NCI-H1048 (cell line): ENCODE results near the gene PRAC2.

Source experiments
- DNase-seq: peaks from one replicate; lab custom pipeline; 2025; lab: John Stamatoyannopoulos, UW

PRAC2 gene

GRCh38 chr17:48734333-48735061 is 11.5 kb downstream of the PRAC2 start:
- no peak for DNase-seq

- no peak for DNase-seq
Observed at GRCh38 chr17:48735062-48735351, 12.0 kb downstream of the PRAC2 start.

GRCh38 chr17:48737330-48738043 is 14.5 kb downstream of the PRAC2 start:
- no peak for DNase-seq

- DNase-seq, result no peak
Observed at GRCh38 chr17:48738424-48738802, 15.4 kb downstream of the PRAC2 start.

- no peak for DNase-seq
Observed at GRCh38 chr17:48738803-48739526, 16.0 kb downstream of the PRAC2 start.

GRCh38 chr17:48740537-48740936 is 17.6 kb downstream of the PRAC2 start:
- DNase-seq, result no peak

- no peak for DNase-seq
Observed at GRCh38 chr17:48745381-48746275, 22.6 kb downstream of the PRAC2 start.

GRCh38 chr17:48746916-48747444 is 24.0 kb downstream of the PRAC2 start:
- no peak for DNase-seq

- DNase-seq, result no peak
Observed at GRCh38 chr17:48747445-48748363, 24.7 kb downstream of the PRAC2 start.

GRCh38 chr17:48748718-48749566 is 26.0 kb downstream of the PRAC2 start:
- no peak for DNase-seq

- no peak for DNase-seq
Observed at GRCh38 chr17:48749621-48750553, 26.9 kb downstream of the PRAC2 start.

GRCh38 chr17:48751172-48751571 is 28.2 kb downstream of the PRAC2 start:
- no peak for DNase-seq

- no peak for DNase-seq
Observed at GRCh38 chr17:48751733-48752398, 28.9 kb downstream of the PRAC2 start.

GRCh38 chr17:48752399-48753288 is 29.7 kb downstream of the PRAC2 start:
- DNase-seq, result no peak

- no peak for DNase-seq
Observed at GRCh38 chr17:48753794-48754499, 31.0 kb downstream of the PRAC2 start.

- DNase-seq, result no peak
Observed at GRCh38 chr17:48754500-48755261, 31.7 kb downstream of the PRAC2 start.
